Measurements from ENCODE around the gene SLC25A51.

- no peak for TF ChIP-seq EZH2 (IDR thresholded peaks at IDR 0.05)
- TF ChIP-seq POLR2AphosphoS5 (IDR thresholded peaks at IDR 0.05; ENCODE audit: borderline replicate concordance, low read depth, low read length), result no peak
Measured at GRCh38 chr9:37908698-37909186, 4.8 kb upstream of the SLC25A51 start.

Data from SK-N-MC (cell line).